HepG2 (cell line): ENCODE data around the gene NUDT8. TPM values are rescaled to one million over a fixed set of nuclear protein-coding genes. Genes with fewer than 3 reads are reported as not detected.

ENCODE experiments used
- ARID4A ChIP-seq: sonication (generic); formaldehyde crosslinking; IDR thresholded peaks from 2 replicates; pipeline ENCODE4 v1.5.0; 2020; ENCODE audit warnings: mild to moderate bottlenecking, missing genetic modification reagents, borderline replicate concordance
- ARNT2 ChIP-seq: sonication (generic); formaldehyde crosslinking; IDR thresholded peaks from 2 replicates; pipeline ENCODE4 v1.8.0; 2022; ENCODE audit warnings: mild to moderate bottlenecking, low read depth, missing genetic modification reagents, moderate library complexity
- HDAC1 ChIP-seq: sonication (generic); formaldehyde crosslinking; IDR thresholded peaks from 2 replicates; pipeline ENCODE4 v1.5.1; 2020; ENCODE audit warnings: mild to moderate bottlenecking, missing genetic modification reagents
- HDAC2 ChIP-seq: sonication (generic); formaldehyde crosslinking; IDR thresholded peaks from 2 replicates; pipeline ENCODE4 v1.4.0; 2020; ENCODE audit warnings: missing genetic modification reagents
- HNF1B ChIP-seq: sonication (generic); formaldehyde crosslinking; IDR thresholded peaks from 2 replicates; pipeline ENCODE4 v1.5.1; 2020; ENCODE audit warnings: mild to moderate bottlenecking, moderate library complexity, missing genetic modification reagents
- MYC ChIP-seq: sonication (generic); formaldehyde crosslinking; IDR thresholded peaks from 2 replicates; pipeline ENCODE4 v1.9.0; 2021; ENCODE audit warnings: missing genetic modification reagents, borderline replicate concordance
- REPIN1 ChIP-seq: sonication (generic); formaldehyde crosslinking; IDR thresholded peaks from 2 replicates; pipeline ENCODE4 v1.8.0; 2022; ENCODE audit warnings: missing genetic modification reagents, low read depth, mild to moderate bottlenecking, borderline replicate concordance
- SALL1 ChIP-seq: sonication (generic); formaldehyde crosslinking; IDR thresholded peaks from 2 replicates; pipeline ENCODE4 v1.8.0; 2022; ENCODE audit warnings: mild to moderate bottlenecking, missing genetic modification reagents
- ZBTB10 ChIP-seq: sonication (generic); formaldehyde crosslinking; IDR thresholded peaks from 2 replicates; pipeline ENCODE4 v1.4.0; 2020; ENCODE audit warnings: missing genetic modification reagents, borderline replicate concordance
- ZBTB49 ChIP-seq: sonication (generic); formaldehyde crosslinking; IDR thresholded peaks from 2 replicates; pipeline ENCODE4 v1.4.0; 2020; ENCODE audit warnings: missing genetic modification reagents, borderline replicate concordance
- ZNF414 ChIP-seq: sonication (generic); formaldehyde crosslinking; IDR thresholded peaks from 2 replicates; pipeline ENCODE4 v1.5.0; 2020; ENCODE audit warnings: missing genetic modification reagents
- ZNF770 ChIP-seq: sonication (generic); formaldehyde crosslinking; IDR thresholded peaks from 2 replicates; pipeline ENCODE4 v1.5.0; 2020; ENCODE audit warnings: mild to moderate bottlenecking, missing genetic modification reagents
- polyA plus RNA-seq, 8 experiments: library from polyadenylated mRNA; depleted of rRNA in 3 of 8; stranded (reverse) in 7 of 8; unstranded in 1 of 8; fragments of >200 nt; fragmentation: Illumina TruSeq in 4 of 8; extraction: Trizol in 4 of 8; gene quantifications; 2 replicates each; pipeline versions ENCODE4 v1.2.1 to v1.2.3, GENCODE V29; 2011 to 2016; ENCODE audit warnings: low read depth in 4 of 8, missing spikeins in 1 of 8, mixed read lengths in 1 of 8; ENCODE audit not compliant: insufficient read depth in 1 of 8
- total RNA-seq, 5 experiments: library from RNA; depleted of rRNA; stranded (reverse); fragments of >200 nt; fragmentation: Illumina TruSeq; extraction: Trizol; gene quantifications; 2 replicates each; pipeline ENCODE4 v1.2.3, GENCODE V29; 2016; ENCODE audit warnings: low read depth in 1 of 5

Gene NUDT8
- total and polyA plus RNA-seq, 2 of the 13 experiments (the other 11 are each of a cell fraction or from before 2014, with no cell fraction given), result 6.7 to 25.8 TPM

GRCh38 chr11:67632175-67632981 lies 2.6 kb upstream of the NUDT8 start (continued):
- TF ChIP-seq ZBTB49 (CRISPR knock-in tag), result 0 out of 2 replicates have a peak, but pooled peaks have one; percentile 33
- TF ChIP-seq ZNF770 (CRISPR knock-in tag), result 0 out of 2 replicates have a peak, but pooled peaks have one; percentile 11
- peak; percentile 13; the same call in 1 of the 2 replicates for TF ChIP-seq MYC (CRISPR knock-in tag)
- TF ChIP-seq ZBTB10, result peak; percentile 46; the same call in 1 of the 2 replicates
- peak; percentile 71 for TF ChIP-seq SALL1
- TF ChIP-seq REPIN1 (CRISPR knock-in tag), result peak; percentile 81; the same call in 1 of the 2 replicates
- 0 out of 2 replicates have a peak, but pooled peaks have one; percentile 28 for TF ChIP-seq HNF1B (CRISPR knock-in tag)
- peak; percentile 64; the same call in 1 of the 2 replicates for TF ChIP-seq ARNT2 (CRISPR knock-in tag)
- peak; percentile 31; the same call in 1 of the 2 replicates for TF ChIP-seq ARID4A (CRISPR knock-in tag)
- 0 out of 2 replicates have a peak, but pooled peaks have one; percentile 35 for TF ChIP-seq HDAC2 (CRISPR knock-in tag)
- TF ChIP-seq ZNF414 (CRISPR knock-in tag), result 0 out of 2 replicates have a peak, but pooled peaks have one; percentile 30
- TF ChIP-seq HDAC1 (CRISPR knock-in tag), result peak; percentile 85
